Panc1 (cell line): ENCODE data around the gene IGLL5. TPM values are rescaled to one million over a fixed set of nuclear protein-coding genes. Genes with fewer than 3 reads are reported as not detected.

Experiments used
- ATAC-seq: fragments of 200-7000 bp; cut with Tn5 transposase; 2 replicates; pipeline ENCODE4 v1.9.1; 2020; ENCODE audit warnings: mild to moderate bottlenecking, moderate library complexity
- BruUV-seq: library from RNA; stranded (reverse); fragments of 400-500 nt; replicated peaks from 2 replicates; lab custom pipeline; 2021; lab: Mats Ljungman, UMichigan
- CTCF ChIA-PET: fragments of 300-600 bp; sonication (Branson Sonifier 250); formaldehyde crosslinking; loops from one replicate; lab custom pipeline; 2022; ENCODE audit warnings: antibody characterized with exemption; lab: Charles Lee
- POLR2A ChIA-PET: fragments of 300-600 bp; sonication (Branson Sonifier 250); formaldehyde crosslinking; loops from one replicate; lab custom pipeline; 2022; ENCODE audit warnings: antibody characterized with exemption; lab: Charles Lee
- DNase-seq: peaks from one replicate; pipeline ENCODE4 v3.0.0-alpha.2; 2010; ENCODE audit warnings: low read depth, low spot score
- H3K27ac ChIP-seq: 2 replicates; pipeline ENCODE4 v1.5.1; 2011; ENCODE audit warnings: mild to moderate bottlenecking, low read length, inconsistent platforms
- H3K27me3 ChIP-seq: fragments of 200-500 bp; sonication (Bioruptor generic); 2 replicates; pipeline ENCODE4 v1.6.0; 2014; ENCODE audit warnings: low read length, inconsistent platforms; ENCODE audit not compliant: control insufficient read depth, insufficient read depth
- H3K36me3 ChIP-seq: fragments of 200-500 bp; sonication (Bioruptor generic); 2 replicates; pipeline ENCODE4 v1.5.1; 2014; ENCODE audit warnings: inconsistent platforms, mild to moderate bottlenecking, low read length, moderate library complexity; ENCODE audit not compliant: control insufficient read depth, insufficient read depth
- H3K4me1 ChIP-seq: 2 replicates; pipeline ENCODE4 v1.5.1; 2011; ENCODE audit warnings: inconsistent platforms, mild to moderate bottlenecking, low read length, moderate library complexity; ENCODE audit not compliant: control insufficient read depth, insufficient read depth
- H3K4me3 ChIP-seq, 2 experiments: 2 replicates each; pipeline ENCODE4 v1.5.1; 2011 to 2012; ENCODE audit warnings: low read depth in 2 of 2, low read length in 2 of 2, mild to moderate bottlenecking in 2 of 2, inconsistent platforms in 1 of 2, moderate library complexity in 1 of 2
- H3K9me3 ChIP-seq: fragments of 200-500 bp; sonication (Bioruptor generic); 2 replicates; pipeline ENCODE4 v1.5.1; 2014; ENCODE audit warnings: low read depth, mild to moderate bottlenecking, inconsistent platforms, low read length, moderate library complexity; ENCODE audit not compliant: control insufficient read depth, insufficient read depth
- POLR2AphosphoS5 ChIP-seq: IDR thresholded peaks from 2 replicates; pipeline ENCODE4 v1.6.1; 2012; ENCODE audit warnings: mild to moderate bottlenecking, low read depth, low read length, moderate library complexity
- SIN3A ChIP-seq: IDR thresholded peaks from 2 replicates; pipeline ENCODE4 v1.6.1; 2012; ENCODE audit warnings: low read depth, mild to moderate bottlenecking, low read length, moderate library complexity, borderline replicate concordance; ENCODE audit not compliant: insufficient read depth
- TCF7L2 ChIP-seq: IDR thresholded peaks from 2 replicates; pipeline ENCODE4 v1.6.1; 2011; ENCODE audit warnings: mild to moderate bottlenecking, low read depth, low read length, inconsistent platforms
- in situ Hi-C: cut with HindIII; loops from 2 replicates; pipeline ENCODE4 v1.10.0; 2016; ENCODE audit warnings: low sequenced_read_pairs, low pct_unique_long_range_greater_than_20kb
- intact Hi-C: fragments of 100-400 bp; cut with micrococcal nuclease; formaldehyde crosslinking; loops from one replicate; pipeline ENCODE4 v1.10.0; 2022; ENCODE audit not compliant: unreplicated experiment
- total RNA-seq: library from RNA; stranded (reverse); gene quantifications from one replicate; pipeline ENCODE4 v1.2.1, GENCODE V29; 2021; ENCODE audit not compliant: unreplicated experiment
- TF ChIP-seq, protein P1 (sequence below): fragments of 450-650 bp; IDR thresholded peaks from 2 replicates; pipeline ENCODE4 v1.5.1; 2017; ENCODE audit warnings: mild to moderate bottlenecking
- TF ChIP-seq, protein P2 (sequence below), 2 experiments: IDR thresholded peaks; 2 replicates each; pipeline ENCODE4 v1.6.1; 2011 to 2012; ENCODE audit warnings: low read depth in 2 of 2, control low read depth in 1 of 2, low read length in 1 of 2, mild to moderate bottlenecking in 1 of 2, moderate library complexity in 1 of 2; ENCODE audit not compliant: insufficient read depth in 1 of 2

The IGLL5 gene
- total RNA-seq, 1 experiment from 2014 or later = not detected

DNA sequence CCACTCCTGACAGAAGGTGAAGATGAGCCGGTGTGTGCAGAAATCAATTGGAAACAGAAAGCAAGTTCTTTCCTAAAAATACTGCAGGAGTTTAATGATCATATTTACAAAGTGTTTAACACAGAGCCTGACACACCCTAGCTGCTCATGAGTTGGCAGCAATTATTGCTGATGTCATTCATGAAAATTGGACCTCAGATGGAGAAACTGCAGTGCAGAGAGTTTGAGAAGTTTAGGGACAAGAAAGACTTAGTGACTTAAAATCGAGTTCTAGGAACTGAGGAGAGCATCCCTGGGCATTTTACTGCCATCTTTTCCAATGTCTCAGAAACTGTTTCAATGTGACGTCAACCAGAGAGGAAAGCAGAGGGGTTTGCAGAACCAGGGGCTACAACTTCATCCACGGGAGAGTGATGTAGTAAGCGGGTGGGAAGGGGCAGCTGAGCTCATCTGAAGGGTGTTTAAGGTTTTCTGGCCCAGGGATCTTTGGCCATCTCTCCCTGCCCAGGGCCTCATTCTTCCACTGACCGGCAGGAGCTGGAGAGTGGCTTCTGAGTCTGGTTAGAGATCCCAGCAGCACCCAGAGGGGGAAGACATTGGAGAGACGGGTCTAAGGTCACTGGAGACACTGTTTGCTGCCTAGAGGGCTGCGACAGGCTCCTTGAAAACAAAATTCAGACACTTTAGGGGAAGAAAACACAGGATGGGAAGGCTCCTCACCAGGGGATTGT lies 21.1 kb upstream of the IGLL5 start:
- ChIA-PET CTCF (no interaction called here), POLR2A (no interaction called here)
- BruUV-seq = no TSS peak
- in situ Hi-C loops (no loop called here), intact Hi-C loops (no loop called here)
- ATAC-seq = no peak
- Histone ChIP-seq H3K36me3 (no peaks in the 10 kb centered on the region), H3K9me3 (no peaks in the 10 kb centered on the region), H3K27me3 (peaks cover 7% of the 10 kb centered on the region), H3K27ac (no peak overlapping the region), H3K4me1 (no peaks in the 10 kb centered on the region), H3K4me3 (no peak overlapping the region)
- no peak for TF ChIP-seq SIN3A
- TF ChIP-seq, protein P1, sequence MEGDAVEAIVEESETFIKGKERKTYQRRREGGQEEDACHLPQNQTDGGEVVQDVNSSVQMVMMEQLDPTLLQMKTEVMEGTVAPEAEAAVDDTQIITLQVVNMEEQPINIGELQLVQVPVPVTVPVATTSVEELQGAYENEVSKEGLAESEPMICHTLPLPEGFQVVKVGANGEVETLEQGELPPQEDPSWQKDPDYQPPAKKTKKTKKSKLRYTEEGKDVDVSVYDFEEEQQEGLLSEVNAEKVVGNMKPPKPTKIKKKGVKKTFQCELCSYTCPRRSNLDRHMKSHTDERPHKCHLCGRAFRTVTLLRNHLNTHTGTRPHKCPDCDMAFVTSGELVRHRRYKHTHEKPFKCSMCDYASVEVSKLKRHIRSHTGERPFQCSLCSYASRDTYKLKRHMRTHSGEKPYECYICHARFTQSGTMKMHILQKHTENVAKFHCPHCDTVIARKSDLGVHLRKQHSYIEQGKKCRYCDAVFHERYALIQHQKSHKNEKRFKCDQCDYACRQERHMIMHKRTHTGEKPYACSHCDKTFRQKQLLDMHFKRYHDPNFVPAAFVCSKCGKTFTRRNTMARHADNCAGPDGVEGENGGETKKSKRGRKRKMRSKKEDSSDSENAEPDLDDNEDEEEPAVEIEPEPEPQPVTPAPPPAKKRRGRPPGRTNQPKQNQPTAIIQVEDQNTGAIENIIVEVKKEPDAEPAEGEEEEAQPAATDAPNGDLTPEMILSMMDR = no peak
- TF ChIP-seq TCF7L2 = no peak
- TF ChIP-seq POLR2AphosphoS5 = no peak
- TF ChIP-seq, protein P2, sequence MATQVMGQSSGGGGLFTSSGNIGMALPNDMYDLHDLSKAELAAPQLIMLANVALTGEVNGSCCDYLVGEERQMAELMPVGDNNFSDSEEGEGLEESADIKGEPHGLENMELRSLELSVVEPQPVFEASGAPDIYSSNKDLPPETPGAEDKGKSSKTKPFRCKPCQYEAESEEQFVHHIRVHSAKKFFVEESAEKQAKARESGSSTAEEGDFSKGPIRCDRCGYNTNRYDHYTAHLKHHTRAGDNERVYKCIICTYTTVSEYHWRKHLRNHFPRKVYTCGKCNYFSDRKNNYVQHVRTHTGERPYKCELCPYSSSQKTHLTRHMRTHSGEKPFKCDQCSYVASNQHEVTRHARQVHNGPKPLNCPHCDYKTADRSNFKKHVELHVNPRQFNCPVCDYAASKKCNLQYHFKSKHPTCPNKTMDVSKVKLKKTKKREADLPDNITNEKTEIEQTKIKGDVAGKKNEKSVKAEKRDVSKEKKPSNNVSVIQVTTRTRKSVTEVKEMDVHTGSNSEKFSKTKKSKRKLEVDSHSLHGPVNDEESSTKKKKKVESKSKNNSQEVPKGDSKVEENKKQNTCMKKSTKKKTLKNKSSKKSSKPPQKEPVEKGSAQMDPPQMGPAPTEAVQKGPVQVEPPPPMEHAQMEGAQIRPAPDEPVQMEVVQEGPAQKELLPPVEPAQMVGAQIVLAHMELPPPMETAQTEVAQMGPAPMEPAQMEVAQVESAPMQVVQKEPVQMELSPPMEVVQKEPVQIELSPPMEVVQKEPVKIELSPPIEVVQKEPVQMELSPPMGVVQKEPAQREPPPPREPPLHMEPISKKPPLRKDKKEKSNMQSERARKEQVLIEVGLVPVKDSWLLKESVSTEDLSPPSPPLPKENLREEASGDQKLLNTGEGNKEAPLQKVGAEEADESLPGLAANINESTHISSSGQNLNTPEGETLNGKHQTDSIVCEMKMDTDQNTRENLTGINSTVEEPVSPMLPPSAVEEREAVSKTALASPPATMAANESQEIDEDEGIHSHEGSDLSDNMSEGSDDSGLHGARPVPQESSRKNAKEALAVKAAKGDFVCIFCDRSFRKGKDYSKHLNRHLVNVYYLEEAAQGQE (IDR thresholded peaks at IDR 0.05; ENCODE audit: insufficient read depth in 1 of 2, low read depth in 2 of 2, low read length in 1 of 2) = no peak
- DNase-seq = no peak

DNA sequence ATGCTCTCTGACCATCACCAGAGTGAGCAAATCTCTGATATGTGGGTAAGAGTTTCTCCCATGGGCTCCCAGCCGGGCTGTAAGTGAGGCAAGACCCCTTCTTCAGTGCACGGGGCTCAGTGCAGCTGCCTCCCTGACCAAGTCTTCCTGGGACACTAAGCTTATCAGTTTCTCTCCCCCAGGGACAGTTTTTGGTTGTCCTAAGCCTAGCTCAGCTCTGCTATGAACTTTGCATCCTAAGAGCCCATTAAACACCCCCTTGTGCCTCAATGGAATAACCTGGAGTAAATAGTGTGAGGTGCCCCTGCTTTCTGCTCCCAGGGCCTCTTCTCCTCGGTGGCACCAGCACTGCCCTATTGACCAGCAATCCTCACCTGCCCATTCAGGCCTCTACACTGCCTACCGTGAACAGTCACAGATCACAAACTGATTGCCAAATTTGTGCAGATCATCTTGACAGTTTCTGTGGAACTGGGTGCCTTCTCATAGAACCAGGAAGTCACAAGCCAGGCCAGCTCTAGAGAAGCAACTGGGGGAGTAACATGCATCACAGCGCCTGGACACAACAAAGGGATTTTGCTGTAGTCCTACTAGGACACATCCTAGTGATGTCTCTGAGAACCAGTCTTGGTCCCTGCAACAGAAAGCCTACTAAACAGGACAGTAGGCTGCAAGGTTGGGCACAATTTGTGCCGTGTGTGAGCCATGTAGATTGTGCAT lies 19.5 kb upstream of the IGLL5 start:
- CTCF ChIA-PET = no interaction called here

More for the DNA sequence above, 19.5 kb upstream of the IGLL5 start:
- no peak for ATAC-seq
- DNase-seq = no peak
- POLR2A ChIA-PET = no interaction called here
- intact Hi-C loops (no loop called here), in situ Hi-C loops (no loop called here)
- Histone ChIP-seq H3K4me1 (no peaks in the 10 kb centered on the region), H3K27ac (no peak overlapping the region), H3K27me3 (peaks cover 7% of the 10 kb centered on the region), H3K36me3 (no peaks in the 10 kb centered on the region), H3K9me3 (no peaks in the 10 kb centered on the region), H3K4me3 (no peak overlapping the region)
- BruUV-seq = no TSS peak
- TF ChIP-seq, protein P2 (IDR thresholded peaks at IDR 0.05; ENCODE audit: insufficient read depth in 1 of 2, low read depth in 2 of 2, low read length in 1 of 2) = no peak
- no peak for TF ChIP-seq TCF7L2
